Neural progenitor cell (in vitro differentiated cells): ENCODE results near the gene MAPK9. TPM values are rescaled to one million over a fixed set of nuclear protein-coding genes. Genes with fewer than 3 reads are reported as not detected.

Experiments used
- DNase-seq: peaks from one replicate; pipeline ENCODE4 v3.0.0-alpha.2; 2016; ENCODE audit warnings: low spot score
- H2AFZ ChIP-seq: fragments of 200-600 bp; sonication (generic); replicated peaks from 2 replicates; pipeline ENCODE4 v1.6.1; 2016; ENCODE audit warnings: antibody characterized with exemption
- H3F3A ChIP-seq: fragments of 200-600 bp; sonication (generic); 2 replicates; pipeline ENCODE4 v1.6.1; 2016; ENCODE audit warnings: antibody characterized with exemption, low read depth
- H3K27ac ChIP-seq: fragments of 200-600 bp; sonication (generic); 2 replicates; pipeline ENCODE4 v1.5.1; 2016; ENCODE audit warnings: mild to moderate bottlenecking
- H3K27me3 ChIP-seq: fragments of 200-600 bp; sonication (generic); 2 replicates; pipeline ENCODE4 v1.6.1; 2016; ENCODE audit warnings: mild to moderate bottlenecking, moderate library complexity
- H3K36me3 ChIP-seq: fragments of 200-600 bp; sonication (generic); 2 replicates; pipeline ENCODE4 v1.5.1; 2016
- H3K4me1 ChIP-seq: fragments of 200-600 bp; sonication (generic); 2 replicates; pipeline ENCODE4 v1.6.1; 2016; ENCODE audit warnings: mixed run types
- H3K4me2 ChIP-seq: fragments of 200-600 bp; sonication (generic); 2 replicates; pipeline ENCODE4 v1.6.1; 2016
- H3K4me3 ChIP-seq: fragments of 200-600 bp; sonication (generic); 2 replicates; pipeline ENCODE4 v1.5.1; 2016
- H3K79me2 ChIP-seq: fragments of 200-600 bp; sonication (generic); 2 replicates; pipeline ENCODE4 v1.6.1; 2016; ENCODE audit warnings: low read depth
- H3K9ac ChIP-seq: fragments of 200-600 bp; sonication (generic); 2 replicates; pipeline ENCODE4 v1.6.1; 2016
- H3K9me3 ChIP-seq: fragments of 200-600 bp; sonication (generic); 2 replicates; pipeline ENCODE4 v1.5.1; 2016; ENCODE audit warnings: low read depth
- H4K20me1 ChIP-seq: fragments of 200-600 bp; sonication (generic); 2 replicates; pipeline ENCODE4 v1.6.1; 2016; ENCODE audit warnings: low read depth
- H3K27ac Mint-ChIP-seq: 3 replicates; pipeline ENCODE4 v1.8.0; 2021; ENCODE audit warnings: mixed read lengths
- H3K27me3 Mint-ChIP-seq: 2 replicates; pipeline ENCODE4 v1.8.0; 2022; ENCODE audit warnings: low read depth, mild to moderate bottlenecking, inconsistent platforms, moderate library complexity, mixed read lengths; ENCODE audit not compliant: insufficient read depth
- H3K36me3 Mint-ChIP-seq: 3 replicates; pipeline ENCODE4 v1.8.0; 2021; ENCODE audit warnings: mixed read lengths
- H3K4me1 Mint-ChIP-seq: 3 replicates; pipeline ENCODE4 v1.8.0; 2021; ENCODE audit warnings: mixed read lengths
- H3K4me3 Mint-ChIP-seq: 3 replicates; pipeline ENCODE4 v1.8.0; 2021; ENCODE audit warnings: mild to moderate bottlenecking, moderate library complexity, mixed read lengths
- H3K9me3 Mint-ChIP-seq: 3 replicates; pipeline ENCODE4 v1.8.0; 2020; ENCODE audit warnings: mixed read lengths
- EZH2 ChIP-seq: fragments of 200-600 bp; sonication (generic); IDR thresholded peaks from 2 replicates; pipeline ENCODE4 v1.6.1; 2017; ENCODE audit warnings: antibody characterized with exemption, mild to moderate bottlenecking, moderate library complexity
- EZH2phosphoT487 ChIP-seq: fragments of 200-600 bp; sonication (generic); IDR thresholded peaks from 2 replicates; pipeline ENCODE4 v1.6.1; 2017; ENCODE audit warnings: antibody characterized with exemption
- total RNA-seq: library from RNA; depleted of rRNA; stranded (reverse); fragments of >200 nt; gene quantifications from 2 replicates; pipeline ENCODE4 v1.2.3, GENCODE V29; 2015; ENCODE audit warnings: low replicate concordance
- TF ChIP-seq, protein P1 (sequence below): fragments of 200-600 bp; sonication (generic); IDR thresholded peaks from 2 replicates; pipeline ENCODE4 v1.5.1; 2017; ENCODE audit warnings: antibody characterized with exemption, mild to moderate bottlenecking

The MAPK9 gene
- total RNA-seq, 1 donor from 2014 or later: 40.6 TPM

- Mint-ChIP-seq H3K4me1 (no peaks in the 10 kb centered on the region), H3K27me3 (peaks cover 5% of the 10 kb centered on the region), H3K4me3 (no peak overlapping the region), H3K27ac (no peak overlapping the region), H3K9me3 (peaks cover 3% of the 10 kb centered on the region), H3K36me3 (peaks cover 65% of the 10 kb centered on the region)
- Histone ChIP-seq H4K20me1 (no peaks in the 10 kb centered on the region), H3K27me3 (no peaks in the 10 kb centered on the region), H3F3A (peaks cover 3% of the 10 kb centered on the region), H3K9ac (no peak overlapping the region), H3K27ac (no peak overlapping the region), H2AFZ (no peak overlapping the region), H3K79me2 (no peaks in the 10 kb centered on the region), H3K4me1 (peaks cover 12% of the 10 kb centered on the region), H3K4me2 (no peak overlapping the region), H3K4me3 (no peak overlapping the region), H3K9me3 (no peaks in the 10 kb centered on the region), H3K36me3 (no peaks in the 10 kb centered on the region)
- DNase-seq: no peak
- TF ChIP-seq, protein P1, sequence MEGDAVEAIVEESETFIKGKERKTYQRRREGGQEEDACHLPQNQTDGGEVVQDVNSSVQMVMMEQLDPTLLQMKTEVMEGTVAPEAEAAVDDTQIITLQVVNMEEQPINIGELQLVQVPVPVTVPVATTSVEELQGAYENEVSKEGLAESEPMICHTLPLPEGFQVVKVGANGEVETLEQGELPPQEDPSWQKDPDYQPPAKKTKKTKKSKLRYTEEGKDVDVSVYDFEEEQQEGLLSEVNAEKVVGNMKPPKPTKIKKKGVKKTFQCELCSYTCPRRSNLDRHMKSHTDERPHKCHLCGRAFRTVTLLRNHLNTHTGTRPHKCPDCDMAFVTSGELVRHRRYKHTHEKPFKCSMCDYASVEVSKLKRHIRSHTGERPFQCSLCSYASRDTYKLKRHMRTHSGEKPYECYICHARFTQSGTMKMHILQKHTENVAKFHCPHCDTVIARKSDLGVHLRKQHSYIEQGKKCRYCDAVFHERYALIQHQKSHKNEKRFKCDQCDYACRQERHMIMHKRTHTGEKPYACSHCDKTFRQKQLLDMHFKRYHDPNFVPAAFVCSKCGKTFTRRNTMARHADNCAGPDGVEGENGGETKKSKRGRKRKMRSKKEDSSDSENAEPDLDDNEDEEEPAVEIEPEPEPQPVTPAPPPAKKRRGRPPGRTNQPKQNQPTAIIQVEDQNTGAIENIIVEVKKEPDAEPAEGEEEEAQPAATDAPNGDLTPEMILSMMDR: no peak
- TF ChIP-seq EZH2phosphoT487 (no peak), EZH2 (no peak)
Measured at GRCh38 chr5:180234271-180234670, 57.6 kb downstream of the MAPK9 start.

GRCh38 chr5:180233729-180234128, 58.2 kb downstream of the MAPK9 start:
- Histone ChIP-seq H3K4me2 (no peak overlapping the region), H3K9me3 (no peaks in the 10 kb centered on the region), H3K79me2 (no peaks in the 10 kb centered on the region), H3K4me1 (peaks cover 12% of the 10 kb centered on the region), H3K27ac (no peak overlapping the region), H3K4me3 (no peak overlapping the region), H3F3A (peaks cover 3% of the 10 kb centered on the region), H3K9ac (no peak overlapping the region), H2AFZ (no peak overlapping the region), H4K20me1 (no peaks in the 10 kb centered on the region), H3K27me3 (no peaks in the 10 kb centered on the region), H3K36me3 (no peaks in the 10 kb centered on the region)
- Mint-ChIP-seq H3K4me3 (no peak overlapping the region), H3K36me3 (peaks cover 66% of the 10 kb centered on the region), H3K9me3 (peaks cover 5% of the 10 kb centered on the region), H3K4me1 (no peaks in the 10 kb centered on the region), H3K27me3 (peaks cover 5% of the 10 kb centered on the region), H3K27ac (no peak overlapping the region)
- no peak for TF ChIP-seq EZH2phosphoT487
- TF ChIP-seq EZH2: no peak
- TF ChIP-seq, protein P1: no peak
- DNase-seq: no peak

GRCh38 chr5:180230017-180230416, 61.9 kb downstream of the MAPK9 start:
- H3K4me3 ChIP-seq: no peak overlapping the region
- peaks cover 5% of the 10 kb centered on the region for H3K27me3 Mint-ChIP-seq
- H3K9me3 Mint-ChIP-seq: peaks cover 13% of the 10 kb centered on the region
- no peak overlapping the region for H3K4me2 ChIP-seq
- no peaks in the 10 kb centered on the region for H3K9me3 ChIP-seq
- peak overlapping the region; percentile 54 for H3K27ac Mint-ChIP-seq
- TF ChIP-seq, protein P1: no peak
- TF ChIP-seq EZH2 (no peak), EZH2phosphoT487 (no peak)
- H3K36me3 ChIP-seq: no peaks in the 10 kb centered on the region
- no peak overlapping the region for H2AFZ ChIP-seq
- no peak overlapping the region for H3K4me3 Mint-ChIP-seq
- H3F3A ChIP-seq: no peaks in the 10 kb centered on the region
- no peak overlapping the region for H3K27ac ChIP-seq
- no peak overlapping the region for H3K9ac ChIP-seq
- H3K4me1 ChIP-seq: peaks cover 4% of the 10 kb centered on the region
- no peak for DNase-seq
- no peaks in the 10 kb centered on the region for H3K27me3 ChIP-seq
- H3K4me1 Mint-ChIP-seq: no peaks in the 10 kb centered on the region
- H3K79me2 ChIP-seq: no peaks in the 10 kb centered on the region
- H3K36me3 Mint-ChIP-seq: peaks cover 51% of the 10 kb centered on the region
- H4K20me1 ChIP-seq: no peaks in the 10 kb centered on the region
